Ishikawa (cell line): ENCODE measurements around the gene TXN.

Experiments
- CEBPB ChIP-seq: IDR thresholded peaks from 2 replicates; pipeline ENCODE4 v1.6.1; 2012
- EGR1 ChIP-seq: IDR thresholded peaks from 2 replicates; pipeline ENCODE4 v1.6.1; 2012
- EP300 ChIP-seq: IDR thresholded peaks from 2 replicates; pipeline ENCODE4 v1.6.1; 2012; ENCODE audit warnings: borderline replicate concordance
- FOXM1 ChIP-seq: IDR thresholded peaks from 2 replicates; pipeline ENCODE4 v1.6.1; 2012; ENCODE audit warnings: low read depth, borderline replicate concordance
- MAX ChIP-seq: IDR thresholded peaks from 2 replicates; pipeline ENCODE4 v1.6.1; 2012
- NFIC ChIP-seq: IDR thresholded peaks from 2 replicates; pipeline ENCODE4 v1.6.1; 2012
- RAD21 ChIP-seq: IDR thresholded peaks from 2 replicates; pipeline ENCODE4 v1.6.1; 2012; ENCODE audit warnings: low read depth
- REST ChIP-seq: IDR thresholded peaks from 2 replicates; pipeline ENCODE4 v1.6.1; 2012; ENCODE audit warnings: low read depth, mild to moderate bottlenecking
- TAF1 ChIP-seq: IDR thresholded peaks from 2 replicates; pipeline ENCODE4 v1.6.1; 2012; ENCODE audit warnings: low read depth, mild to moderate bottlenecking
- TCF12 ChIP-seq: IDR thresholded peaks from 2 replicates; pipeline ENCODE4 v1.6.1; 2012; ENCODE audit warnings: low read depth
- TEAD4 ChIP-seq: IDR thresholded peaks from 2 replicates; pipeline ENCODE4 v1.6.1; 2012
- USF1 ChIP-seq: IDR thresholded peaks from 2 replicates; pipeline ENCODE4 v1.6.1; 2012
- YY1 ChIP-seq: IDR thresholded peaks from 2 replicates; pipeline ENCODE4 v1.6.1; 2012; ENCODE audit warnings: low read depth
- ZBTB7A ChIP-seq: IDR thresholded peaks from 2 replicates; pipeline ENCODE4 v1.6.1; 2012; ENCODE audit warnings: low read depth

- TF ChIP-seq EP300 (no peak), REST (no peak), YY1 (no peak), NFIC (peak; percentile 39; the same call in 1 of the 2 replicates), TAF1 (no peak), MAX (no peak), EGR1 (no peak), RAD21 (no peak), FOXM1 (no peak), CEBPB (no peak), TCF12 (no peak), USF1 (no peak), ZBTB7A (no peak), TEAD4 (no peak)
These were observed 48.3 kb downstream of the TXN start, which contains the start of gene C9orf152 for GRCh38 chr9:110208031-110208430.
